GM23248 (cell line): ENCODE results near the gene LRRC49.

ENCODE experiments used
- EZH2 ChIP-seq: fragments of 200-600 bp; sonication (generic); IDR thresholded peaks from 2 replicates; pipeline ENCODE4 v1.6.1; 2018; ENCODE audit warnings: antibody characterized with exemption, mild to moderate bottlenecking; ENCODE audit not compliant: insufficient read depth, poor library complexity, severe bottlenecking
- EZH2phosphoT487 ChIP-seq: fragments of 200-600 bp; sonication (generic); IDR thresholded peaks from 2 replicates; pipeline ENCODE4 v1.6.1; 2018; ENCODE audit warnings: antibody characterized with exemption, moderate library complexity, mild to moderate bottlenecking, low read depth; ENCODE audit not compliant: insufficient read depth

DNA sequence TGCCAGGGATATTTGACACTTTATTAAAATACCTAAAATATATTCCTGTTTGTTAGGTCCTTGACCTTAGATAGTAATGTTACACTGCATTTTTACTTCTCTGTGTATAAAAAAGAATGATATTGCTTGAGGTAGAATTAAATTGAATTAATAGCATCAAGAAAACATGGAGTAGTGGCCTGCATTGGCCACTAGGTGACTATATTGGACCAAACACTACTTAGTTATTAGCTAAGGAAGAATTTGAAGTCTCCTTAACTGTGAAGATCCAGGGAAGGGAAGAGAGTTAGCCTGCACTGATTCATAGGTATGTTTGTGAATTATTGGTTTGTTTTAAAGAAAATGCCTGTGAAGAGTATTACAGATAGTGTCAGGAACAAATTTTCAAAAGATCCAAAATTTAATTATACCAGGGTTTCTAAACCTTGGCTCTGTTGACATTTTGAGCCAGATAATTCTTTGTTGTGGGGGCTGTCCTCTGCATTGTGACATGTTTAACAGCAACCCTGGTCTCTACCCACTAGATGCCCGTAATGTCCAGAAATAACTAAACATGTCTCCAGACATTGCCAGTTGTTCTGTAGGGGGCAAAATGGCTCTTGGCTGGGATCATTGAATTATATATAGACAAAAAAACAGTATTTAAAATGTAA, 119.0 kb downstream of the LRRC49 start:
- TF ChIP-seq EZH2 (no peak), EZH2phosphoT487 (no peak)
